ENCODE results near the gene MERTK.
"Not testable (repeated sequence)": the region's sequence is repeated elsewhere in the genome, so short reads cannot be mapped to it uniquely, and the experiment has no call there.

MERTK gene

DNA sequence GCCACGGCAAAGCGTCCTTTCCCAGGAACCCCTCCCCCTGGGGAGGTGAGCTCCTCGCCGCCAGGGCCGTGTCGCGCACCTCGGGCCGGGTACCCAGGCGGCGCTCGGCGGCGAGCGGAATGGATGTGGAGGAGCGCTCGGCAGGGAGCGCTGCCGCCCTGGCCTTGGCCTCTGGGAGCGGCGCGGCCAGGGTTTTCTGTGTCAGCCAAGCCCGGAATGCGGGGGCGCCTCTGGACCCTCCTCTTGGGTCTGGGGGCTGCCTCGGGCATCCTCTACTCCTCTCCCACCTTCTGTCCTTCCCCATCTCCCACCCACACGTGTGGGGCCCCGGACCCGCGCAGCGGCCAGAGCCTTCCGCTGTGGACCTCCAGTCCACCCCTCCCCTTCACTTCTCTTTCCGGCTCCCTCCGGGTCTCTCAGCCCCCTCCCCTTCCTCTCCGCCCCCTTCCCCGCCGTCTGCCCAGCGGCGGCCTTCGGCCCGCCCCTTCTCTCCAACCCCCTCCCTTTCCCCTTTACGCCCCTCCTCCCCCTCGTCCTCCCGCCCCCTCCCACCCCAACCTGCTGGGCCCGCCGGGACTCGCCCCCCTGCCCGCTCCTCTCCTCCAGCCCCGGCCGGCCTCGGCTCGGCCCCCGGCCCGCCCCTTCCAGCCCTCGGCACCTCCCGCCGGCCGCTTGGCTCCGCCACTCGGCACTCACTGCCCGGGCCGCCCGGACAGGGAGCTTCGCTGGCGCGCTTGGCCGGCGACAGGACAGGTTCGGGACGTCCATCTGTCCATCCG, at the start of gene MERTK:
Gene MERTK (plus strand): TSS at position 684 of the 779 bp plus-strand sequence. CDS start 129 bp downstream, outside the sequence.
- DNase-seq (ENCODE audit: low read depth), result peak; percentile 40

- DNase-seq (ENCODE audit: low read depth), result not testable (repeated sequence)
These were observed 47.8 kb upstream of the MERTK start for GRCh38 chr2:111850646-111851045.

GRCh38 chr2:111852544-111852943, 45.9 kb upstream of the MERTK start:
- not testable (repeated sequence) for DNase-seq (ENCODE audit: low read depth)

DNA sequence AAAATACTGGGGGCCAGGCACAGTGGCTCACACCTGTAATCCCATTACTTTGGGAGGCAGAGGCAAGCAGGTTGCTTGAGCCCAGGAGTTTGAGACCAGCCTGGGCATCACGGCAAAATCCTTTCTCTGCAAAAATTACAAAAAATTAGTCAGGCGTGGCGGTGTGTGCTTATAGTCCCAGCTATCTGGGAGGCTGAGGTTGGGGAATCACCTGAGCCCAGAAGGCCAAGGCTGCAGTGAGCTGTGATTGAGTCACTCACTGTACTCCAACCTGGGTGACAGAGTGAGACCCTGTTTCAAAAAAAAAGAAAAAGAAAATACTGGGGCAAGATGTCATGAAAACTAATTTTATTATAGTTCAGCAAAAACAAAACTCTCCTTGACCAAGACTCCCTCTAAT, 38.4 kb upstream of the MERTK start:
- not testable (repeated sequence) for DNase-seq (ENCODE audit: low read depth)

DNA sequence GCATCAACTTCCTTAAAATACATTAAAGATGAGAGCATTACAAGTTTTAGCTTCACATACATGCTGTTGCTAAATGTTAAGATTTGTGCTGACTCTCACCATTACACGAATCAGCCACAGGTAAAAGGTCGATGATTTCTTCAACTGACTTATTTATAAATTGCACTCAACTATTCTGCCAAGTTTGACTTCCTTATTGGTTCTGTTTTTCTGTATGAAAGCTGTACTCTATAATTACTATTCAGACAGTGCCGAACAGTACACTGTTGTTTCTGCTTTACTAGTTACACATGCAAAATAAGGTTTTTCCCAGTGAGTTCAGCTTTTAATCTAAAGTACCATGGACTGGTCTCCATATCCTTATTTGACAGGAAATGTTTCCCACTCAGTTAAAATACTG, 33.3 kb upstream of the MERTK start:
- DNase-seq (ENCODE audit: low read depth), result not testable (repeated sequence)

DNA sequence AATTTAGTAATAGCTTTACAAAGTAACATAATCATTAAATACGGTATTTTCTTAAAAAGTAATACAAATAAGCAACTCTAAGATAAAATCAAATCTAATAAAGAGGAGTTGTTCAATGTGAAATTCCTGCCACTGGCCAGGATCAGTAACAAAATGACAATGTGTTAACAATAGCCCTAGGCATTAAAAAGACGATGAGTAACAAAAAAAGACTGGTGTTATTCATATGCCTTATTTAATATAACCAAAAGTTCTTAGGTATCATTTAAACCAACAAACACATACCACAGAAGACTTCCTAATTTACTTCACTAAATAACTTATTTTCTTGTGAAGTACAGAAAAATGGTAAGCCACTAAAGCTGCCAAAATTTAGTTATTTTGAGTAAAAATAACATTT, 25.6 kb upstream of the MERTK start:
- DNase-seq (ENCODE audit: low read depth), result not testable (repeated sequence)

DNA sequence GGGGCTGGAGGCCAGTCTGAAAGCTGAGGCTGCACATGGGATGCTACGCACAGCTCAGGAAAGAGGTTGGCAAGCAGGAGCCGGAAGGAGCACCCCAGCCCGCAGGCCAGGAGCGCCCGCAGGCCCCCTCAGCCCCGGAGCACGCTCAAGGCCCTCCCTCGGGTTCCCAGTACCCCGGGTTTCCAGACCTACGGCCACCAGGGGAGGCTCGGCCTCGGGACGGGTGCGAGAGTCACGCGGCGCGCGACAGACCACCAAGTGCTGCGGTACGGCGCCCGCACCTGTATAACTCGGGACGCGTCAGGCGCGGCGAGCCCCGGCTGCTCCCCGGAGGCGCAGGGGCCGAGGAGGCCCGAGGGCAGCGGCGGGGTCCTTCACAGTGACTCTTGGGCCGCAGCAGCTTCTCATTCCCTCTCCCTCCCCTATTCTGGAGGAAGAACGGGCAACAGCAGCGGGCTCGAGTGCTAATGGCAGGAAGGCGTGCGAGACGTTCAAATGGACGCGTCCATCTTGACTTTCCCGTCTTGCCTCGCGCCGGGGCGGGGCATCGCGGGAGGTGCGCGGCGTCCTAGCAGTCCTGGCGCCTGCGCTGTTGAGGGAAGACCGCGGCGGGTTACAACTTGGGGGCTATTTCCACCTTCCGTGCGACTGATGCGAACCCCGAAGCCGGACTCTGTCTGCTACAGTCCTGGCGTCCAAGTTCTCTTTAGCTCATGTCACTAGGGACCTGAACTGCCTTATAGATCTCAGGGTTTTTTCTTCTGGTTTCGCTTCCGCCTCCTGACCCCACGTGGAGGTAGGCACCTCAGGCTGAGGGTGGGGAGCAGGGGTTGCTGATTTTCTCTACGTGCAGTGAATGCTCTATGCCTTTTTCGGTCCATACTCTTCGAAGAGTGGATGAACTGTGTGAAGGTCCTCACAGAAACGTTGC, 14.5 kb upstream of the MERTK start, which contains the start of gene ANAPC1:
Gene ANAPC1 (minus strand): TSS at position 533 of the 931 bp plus-strand sequence. CDS start 3,368 bp downstream, outside the sequence.
- peak; percentile 62 for DNase-seq (ENCODE audit: low read depth)

- DNase-seq (ENCODE audit: low read depth), result no peak
These were observed 13.8 kb upstream of the MERTK start for GRCh38 chr2:111884592-111884964.

GRCh38 chr2:111896024-111896423, 2.4 kb upstream of the MERTK start:
- DNase-seq (ENCODE audit: low read depth), result no peak

- DNase-seq (ENCODE audit: low read depth), result no peak
These were observed 1.8 kb upstream of the MERTK start for GRCh38 chr2:111896576-111896975.

DNA sequence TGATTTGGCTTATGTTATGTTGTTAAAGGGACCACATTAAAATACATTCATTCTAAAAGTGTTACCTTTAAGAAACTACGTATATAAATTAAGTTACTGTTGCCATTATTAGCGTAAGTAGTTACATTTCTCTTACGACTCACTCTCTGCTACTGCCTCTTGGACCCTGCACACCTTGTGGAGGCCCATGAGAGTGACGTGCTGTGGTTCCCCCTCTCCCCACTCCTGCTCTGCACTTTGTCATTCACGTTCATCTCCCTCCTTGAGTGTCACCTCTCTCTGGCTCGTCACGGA, 830 bp upstream of the MERTK start:
- DNase-seq (ENCODE audit: low read depth), result no peak

GRCh38 chr2:111898703-111899514, 502 bp downstream of the MERTK start:
- no peak for DNase-seq (ENCODE audit: low read depth)

- peak; percentile 23 for DNase-seq (ENCODE audit: low read depth)
These were observed 2.5 kb downstream of the MERTK start for GRCh38 chr2:111900859-111901258.

- DNase-seq (ENCODE audit: low read depth), result no peak
These were observed 5.1 kb downstream of the MERTK start for GRCh38 chr2:111903516-111903915.

- DNase-seq (ENCODE audit: low read depth), result no peak
These were observed 5.6 kb downstream of the MERTK start for GRCh38 chr2:111903930-111904439.

DNA sequence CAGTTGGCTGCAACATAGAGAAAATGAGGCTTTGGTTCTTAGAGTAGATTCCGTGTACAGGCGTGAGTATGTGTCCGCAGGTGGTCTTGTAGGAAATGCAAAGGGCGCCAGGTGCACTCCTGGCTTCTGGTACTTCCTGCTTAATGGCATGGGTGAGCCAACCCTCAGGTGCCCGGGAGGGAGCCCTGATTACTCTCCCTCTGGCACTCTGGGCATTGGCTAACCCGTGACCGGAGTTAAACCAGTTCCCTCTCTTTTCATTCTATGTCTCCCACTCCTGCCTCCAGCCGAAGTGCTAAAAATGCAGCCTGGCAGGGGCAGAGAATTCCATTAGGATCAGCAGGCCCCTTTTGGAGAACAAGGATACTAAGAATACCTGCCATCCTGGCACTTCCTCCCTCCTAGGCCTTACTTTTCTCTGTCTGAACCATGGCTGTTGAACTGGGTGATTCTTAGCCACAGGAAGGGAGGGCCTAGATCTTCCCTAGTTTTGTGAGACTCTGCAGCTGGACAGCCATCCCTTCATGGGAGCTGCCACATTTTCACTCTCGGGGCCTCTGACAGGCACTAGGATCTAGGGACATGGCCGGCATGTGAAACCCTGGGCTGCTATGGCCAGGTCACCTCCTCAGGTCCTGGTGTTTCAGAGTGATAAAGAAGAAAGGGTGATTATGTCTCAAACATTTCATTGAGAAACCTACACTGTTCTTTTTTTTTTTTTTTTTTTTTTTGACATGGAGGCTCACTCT, 6.5 kb downstream of the MERTK start:
- no peak for DNase-seq (ENCODE audit: low read depth)

- DNase-seq (ENCODE audit: low read depth), result not testable (repeated sequence)
These were observed 7.1 kb downstream of the MERTK start for GRCh38 chr2:111905475-111905869.

DNA sequence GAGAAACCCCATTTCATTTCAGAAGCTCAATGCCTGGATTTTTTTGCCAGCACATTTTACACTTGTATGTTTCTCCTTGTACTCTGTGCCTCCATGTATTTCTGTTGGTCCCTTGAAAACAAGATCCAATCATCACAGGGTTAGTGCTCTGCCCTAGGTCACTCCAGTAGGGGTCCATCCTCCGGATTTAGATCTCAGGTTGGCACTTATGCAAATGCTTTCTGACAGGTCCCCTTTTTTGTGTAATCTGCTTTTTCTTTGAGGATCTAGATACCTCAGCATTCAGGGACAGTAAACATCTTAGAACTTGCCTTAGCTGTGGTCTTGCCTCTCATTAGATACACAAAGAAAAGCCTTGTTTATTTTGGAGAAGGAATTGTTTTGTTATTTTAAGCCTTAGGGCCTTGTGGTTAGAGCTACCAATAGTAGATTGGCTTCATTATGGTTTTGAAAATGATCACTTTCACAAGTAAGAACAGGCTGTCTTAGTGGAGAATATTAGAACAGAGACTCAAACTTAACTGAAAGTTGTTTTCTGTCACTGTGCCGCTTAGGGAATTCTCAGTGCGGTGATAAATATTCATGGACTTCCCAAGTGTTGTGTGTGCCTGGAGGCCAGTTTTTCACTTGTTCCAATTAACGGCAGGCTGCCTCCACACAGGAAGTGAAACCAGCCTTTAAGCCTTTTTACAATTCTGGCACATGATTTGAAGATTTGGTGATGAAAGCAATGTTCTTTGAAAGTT, 7.8 kb downstream of the MERTK start:
- no peak for DNase-seq (ENCODE audit: low read depth)

GRCh38 chr2:111908578-111908977, 10.2 kb downstream of the MERTK start:
- no peak for DNase-seq (ENCODE audit: low read depth)

DNA sequence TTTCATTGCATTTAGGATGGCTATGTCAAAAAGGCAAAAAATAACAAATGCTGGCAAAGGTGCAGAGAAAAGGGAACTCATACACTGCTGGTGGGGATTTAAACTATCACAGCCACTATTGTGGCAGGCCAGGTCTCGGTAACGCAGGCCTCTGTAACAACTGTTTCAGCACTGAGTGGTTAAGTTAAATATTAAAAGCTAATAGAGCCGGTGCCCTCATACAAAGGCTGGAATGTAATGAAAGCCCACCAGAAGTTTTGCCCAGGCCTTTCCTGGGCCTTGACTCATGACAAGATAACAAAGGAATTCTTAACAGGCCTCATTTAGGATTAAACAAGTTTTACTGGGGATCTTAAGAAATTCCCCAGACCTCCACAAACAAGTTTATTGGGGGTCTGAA, 10.7 kb downstream of the MERTK start:
- DNase-seq (ENCODE audit: low read depth), result no peak

Data from amniotic epithelial cell (primary cell).